HG03432 (cell line): ENCODE data around the gene PYCR2.
"Not testable (repeated sequence)": the region's sequence is repeated elsewhere in the genome, so short reads cannot be mapped to it uniquely, and the experiment has no call there.

Experiments used
- ATAC-seq: cut with Tn5 transposase; IDR thresholded peaks from one replicate; pipeline ENCODE4 v1.9.1; 2021; ENCODE audit warnings: mild to moderate bottlenecking, moderate library complexity; ENCODE audit not compliant: unreplicated experiment

PYCR2 gene

GRCh38 chr1:225923692-225924555, at the start of gene PYCR2:
Gene PYCR2, minus strand, starts transcription at chr1:225924250. Its CDS starts 140 bp downstream, at chr1:225924110.
- peak; percentile 99 for ATAC-seq

- ATAC-seq = no peak
Observed at GRCh38 chr1:225973158-225973557, 49.1 kb upstream of the PYCR2 start.

GRCh38 chr1:225972344-225973152, 48.5 kb upstream of the PYCR2 start:
- ATAC-seq = no peak

- not testable (repeated sequence) for ATAC-seq
Observed at GRCh38 chr1:225970592-225971157, 46.6 kb upstream of the PYCR2 start.

DNA sequence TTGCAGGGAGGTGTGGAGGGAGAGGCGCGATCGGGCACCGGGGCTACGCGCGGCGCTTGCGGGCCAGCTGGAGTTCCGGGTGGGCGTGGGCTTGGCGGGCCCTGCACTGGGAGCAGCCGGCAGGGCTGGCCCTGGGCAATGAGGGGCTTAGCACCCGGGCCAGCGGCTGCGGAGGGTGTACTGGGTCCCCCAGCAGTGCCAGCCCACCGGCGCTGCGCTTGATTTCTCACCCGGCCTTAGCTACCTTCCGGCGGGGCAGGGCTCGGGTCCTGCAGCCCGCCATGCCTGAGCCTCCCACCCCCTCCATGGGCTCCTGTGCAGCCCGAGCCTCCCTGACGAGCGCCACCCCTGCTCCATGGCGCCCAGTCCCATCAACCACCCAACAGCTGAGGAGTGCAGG, 45.7 kb upstream of the PYCR2 start:
- not testable (repeated sequence) for ATAC-seq

DNA sequence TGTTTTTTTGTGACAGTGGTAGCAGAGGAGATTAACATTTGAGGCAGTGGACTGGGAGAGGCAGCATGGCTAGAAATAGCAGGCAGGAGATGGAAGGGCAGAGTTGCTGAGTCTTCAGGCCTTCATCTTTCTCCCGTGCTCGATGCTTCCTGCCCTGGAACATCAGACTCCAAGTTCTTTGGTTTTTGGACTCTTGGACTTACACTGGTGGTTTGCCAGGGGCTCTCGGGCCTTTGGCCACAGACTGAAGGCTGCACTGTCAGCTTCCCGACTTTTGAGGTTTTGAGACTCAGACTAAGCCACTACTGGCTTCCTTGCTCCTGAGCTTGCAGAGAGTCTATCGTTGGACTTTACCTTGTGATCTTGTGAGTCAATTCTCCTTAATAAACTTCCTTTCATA, 41.2 kb upstream of the PYCR2 start:
- no peak for ATAC-seq

DNA sequence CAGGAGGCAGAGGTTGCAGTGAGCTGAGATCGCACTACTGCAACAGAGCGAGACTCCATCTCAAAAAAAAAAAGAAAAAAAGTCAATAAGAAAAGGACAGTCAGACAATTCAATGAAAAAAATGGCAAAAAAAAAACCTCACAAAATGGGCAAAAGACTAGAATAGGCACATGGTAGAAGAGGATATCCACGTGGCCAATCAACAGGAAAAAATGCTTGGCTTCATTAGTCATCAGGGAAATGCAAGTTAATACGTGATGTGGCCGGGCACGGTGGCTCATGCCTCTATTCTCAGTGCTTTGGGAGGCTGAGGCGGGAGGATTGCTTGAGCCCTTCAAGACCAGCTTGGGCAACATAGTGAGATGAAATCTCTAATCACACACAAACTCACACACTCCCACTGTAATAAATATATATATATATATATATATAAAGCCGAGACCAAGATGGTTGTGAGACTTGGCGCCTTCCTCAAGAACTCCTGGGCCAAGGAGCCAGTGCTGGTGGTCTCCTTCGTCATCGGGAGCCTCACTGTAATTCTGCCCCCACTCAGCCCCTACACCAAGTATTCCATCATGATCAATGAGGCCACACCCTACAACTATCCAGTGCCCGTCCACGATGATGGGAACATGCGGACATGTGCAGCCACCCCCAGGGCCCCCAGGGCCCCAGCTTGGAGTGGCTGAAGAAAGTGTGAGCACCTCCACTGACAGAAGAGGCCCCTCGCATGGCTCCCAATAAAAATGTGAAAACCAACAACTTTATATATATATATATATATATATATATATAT, 39.9 kb upstream of the PYCR2 start:
- no peak for ATAC-seq

- no peak for ATAC-seq
Observed at GRCh38 chr1:225962440-225962975, 38.5 kb upstream of the PYCR2 start.

GRCh38 chr1:225961659-225962439, 37.8 kb upstream of the PYCR2 start:
- no peak for ATAC-seq

- no peak for ATAC-seq
Observed at GRCh38 chr1:225958041-225958440, 34.0 kb upstream of the PYCR2 start.

GRCh38 chr1:225954753-225955152, 30.7 kb upstream of the PYCR2 start:
- no peak for ATAC-seq

DNA sequence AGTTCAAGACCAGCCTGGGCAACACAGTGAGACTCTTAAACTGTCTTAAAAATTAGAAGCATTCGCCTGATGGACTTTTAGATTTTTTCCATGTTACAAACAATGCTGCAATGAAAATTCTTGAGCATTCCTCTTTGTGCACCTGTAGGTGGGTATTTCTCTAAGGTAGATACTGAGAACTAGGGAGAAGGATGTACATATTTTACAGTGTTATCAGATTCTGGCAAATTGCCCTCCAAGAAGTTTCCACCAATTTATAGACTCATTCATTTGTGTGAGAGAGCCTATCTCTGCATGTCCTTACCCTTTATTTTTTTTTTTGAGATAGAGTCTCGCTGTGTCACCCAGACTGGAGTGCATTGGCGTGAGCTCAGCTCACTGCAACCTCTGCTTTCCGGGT, 29.3 kb upstream of the PYCR2 start:
- no peak for ATAC-seq

GRCh38 chr1:225950905-225951497, 27.0 kb upstream of the PYCR2 start:
- no peak for ATAC-seq

- ATAC-seq = no peak
Observed at GRCh38 chr1:225949041-225949440, 25.0 kb upstream of the PYCR2 start.

GRCh38 chr1:225946803-225947202, 22.8 kb upstream of the PYCR2 start:
- no peak for ATAC-seq

DNA sequence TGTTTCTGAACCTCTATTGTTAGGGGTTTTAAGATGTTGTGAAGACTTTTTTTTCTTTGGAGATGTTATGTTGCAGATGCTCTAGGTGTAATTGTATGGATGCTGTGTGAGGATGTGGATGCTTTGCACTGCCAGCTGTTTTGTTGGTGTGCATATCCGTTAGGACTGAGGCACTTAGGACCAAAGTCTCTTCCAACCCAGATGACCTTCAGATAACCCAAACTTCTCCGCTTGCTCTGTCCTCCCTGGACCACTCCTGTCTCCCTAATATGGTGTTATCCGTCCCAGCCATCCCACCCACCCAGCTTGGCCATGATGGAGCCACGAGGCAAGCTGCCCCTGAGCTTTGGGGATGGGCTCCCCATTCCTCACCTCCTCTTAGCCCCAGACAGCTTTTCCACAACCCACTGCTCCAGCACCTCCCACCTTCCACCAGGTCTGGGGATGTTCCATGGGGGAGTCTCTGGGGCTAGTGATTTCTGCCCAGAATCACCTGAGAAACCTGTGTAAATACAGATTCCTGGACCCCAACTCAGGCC, 22.1 kb upstream of the PYCR2 start:
- no peak for ATAC-seq

DNA sequence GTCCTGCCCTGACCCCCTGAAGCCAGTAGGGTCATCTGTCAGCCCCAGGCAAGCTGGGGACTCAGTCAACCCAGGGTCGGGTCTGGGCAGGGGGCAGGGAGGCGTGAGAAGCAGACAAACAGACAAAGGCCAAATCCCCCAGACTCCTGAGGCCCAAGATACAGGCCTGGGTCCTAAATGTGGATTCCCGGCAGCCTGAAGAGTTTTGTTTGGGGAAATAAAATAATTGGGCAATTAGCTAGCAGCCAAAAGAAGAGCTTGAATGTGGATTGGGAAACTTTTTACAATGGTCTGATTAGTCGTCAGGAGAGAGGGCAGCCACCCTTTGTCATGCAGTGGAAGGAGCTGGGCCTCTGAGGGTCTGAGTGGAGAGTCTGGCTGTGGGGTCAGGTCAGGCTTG, 21.5 kb upstream of the PYCR2 start:
- ATAC-seq = no peak

DNA sequence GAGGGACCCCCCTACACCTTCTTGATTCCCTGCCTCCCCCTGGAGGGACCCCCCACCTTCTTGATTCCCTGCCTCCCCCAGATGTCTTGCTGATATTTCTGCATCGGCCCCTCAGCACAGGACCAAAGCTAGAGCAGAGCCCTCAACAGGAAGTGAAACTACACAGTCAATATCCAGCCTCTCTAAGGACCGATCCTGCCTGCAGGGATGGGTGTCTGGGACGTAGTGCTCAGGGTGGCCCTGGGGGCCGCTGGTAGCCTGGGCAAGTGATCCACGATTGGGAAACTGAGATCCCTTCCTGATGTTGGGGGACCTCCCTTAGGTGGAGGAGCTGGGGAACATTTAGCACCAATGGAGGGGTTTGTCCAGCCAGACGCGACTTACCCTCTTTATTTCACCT, 20.9 kb upstream of the PYCR2 start:
- peak; percentile 60 for ATAC-seq

DNA sequence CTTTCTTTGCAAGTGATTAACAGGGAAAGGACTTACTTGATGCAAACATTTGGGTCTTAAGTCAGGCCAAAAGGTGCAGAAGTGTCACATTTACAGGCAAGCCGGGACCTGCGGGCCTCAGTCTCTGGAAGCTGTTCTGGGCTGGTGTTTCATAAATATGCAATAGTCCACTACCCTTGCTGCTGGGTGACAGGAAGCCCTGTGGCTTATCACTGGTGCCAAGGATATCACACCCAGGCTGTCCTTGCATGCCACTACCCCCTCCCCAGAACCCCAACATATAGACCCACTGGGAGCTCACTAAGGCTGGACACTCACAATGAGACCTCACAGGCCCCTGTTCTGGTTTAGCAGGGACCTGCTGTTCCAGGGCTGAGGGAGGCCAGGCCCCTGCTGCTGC, 20.3 kb upstream of the PYCR2 start:
- no peak for ATAC-seq
